GM19395 (cell line): ENCODE data around the gene FAT4.

Experiments used
- ATAC-seq: cut with Tn5 transposase; IDR thresholded peaks from one replicate; pipeline ENCODE4 v1.9.1; 2021; ENCODE audit warnings: mild to moderate bottlenecking, moderate library complexity; ENCODE audit not compliant: unreplicated experiment

The FAT4 gene, protein sequence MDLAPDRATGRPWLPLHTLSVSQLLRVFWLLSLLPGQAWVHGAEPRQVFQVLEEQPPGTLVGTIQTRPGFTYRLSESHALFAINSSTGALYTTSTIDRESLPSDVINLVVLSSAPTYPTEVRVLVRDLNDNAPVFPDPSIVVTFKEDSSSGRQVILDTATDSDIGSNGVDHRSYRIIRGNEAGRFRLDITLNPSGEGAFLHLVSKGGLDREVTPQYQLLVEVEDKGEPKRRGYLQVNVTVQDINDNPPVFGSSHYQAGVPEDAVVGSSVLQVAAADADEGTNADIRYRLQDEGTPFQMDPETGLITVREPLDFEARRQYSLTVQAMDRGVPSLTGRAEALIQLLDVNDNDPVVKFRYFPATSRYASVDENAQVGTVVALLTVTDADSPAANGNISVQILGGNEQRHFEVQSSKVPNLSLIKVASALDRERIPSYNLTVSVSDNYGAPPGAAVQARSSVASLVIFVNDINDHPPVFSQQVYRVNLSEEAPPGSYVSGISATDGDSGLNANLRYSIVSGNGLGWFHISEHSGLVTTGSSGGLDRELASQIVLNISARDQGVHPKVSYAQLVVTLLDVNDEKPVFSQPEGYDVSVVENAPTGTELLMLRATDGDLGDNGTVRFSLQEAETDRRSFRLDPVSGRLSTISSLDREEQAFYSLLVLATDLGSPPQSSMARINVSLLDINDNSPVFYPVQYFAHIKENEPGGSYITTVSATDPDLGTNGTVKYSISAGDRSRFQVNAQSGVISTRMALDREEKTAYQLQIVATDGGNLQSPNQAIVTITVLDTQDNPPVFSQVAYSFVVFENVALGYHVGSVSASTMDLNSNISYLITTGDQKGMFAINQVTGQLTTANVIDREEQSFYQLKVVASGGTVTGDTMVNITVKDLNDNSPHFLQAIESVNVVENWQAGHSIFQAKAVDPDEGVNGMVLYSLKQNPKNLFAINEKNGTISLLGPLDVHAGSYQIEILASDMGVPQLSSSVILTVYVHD (N-terminal part only)

DNA sequence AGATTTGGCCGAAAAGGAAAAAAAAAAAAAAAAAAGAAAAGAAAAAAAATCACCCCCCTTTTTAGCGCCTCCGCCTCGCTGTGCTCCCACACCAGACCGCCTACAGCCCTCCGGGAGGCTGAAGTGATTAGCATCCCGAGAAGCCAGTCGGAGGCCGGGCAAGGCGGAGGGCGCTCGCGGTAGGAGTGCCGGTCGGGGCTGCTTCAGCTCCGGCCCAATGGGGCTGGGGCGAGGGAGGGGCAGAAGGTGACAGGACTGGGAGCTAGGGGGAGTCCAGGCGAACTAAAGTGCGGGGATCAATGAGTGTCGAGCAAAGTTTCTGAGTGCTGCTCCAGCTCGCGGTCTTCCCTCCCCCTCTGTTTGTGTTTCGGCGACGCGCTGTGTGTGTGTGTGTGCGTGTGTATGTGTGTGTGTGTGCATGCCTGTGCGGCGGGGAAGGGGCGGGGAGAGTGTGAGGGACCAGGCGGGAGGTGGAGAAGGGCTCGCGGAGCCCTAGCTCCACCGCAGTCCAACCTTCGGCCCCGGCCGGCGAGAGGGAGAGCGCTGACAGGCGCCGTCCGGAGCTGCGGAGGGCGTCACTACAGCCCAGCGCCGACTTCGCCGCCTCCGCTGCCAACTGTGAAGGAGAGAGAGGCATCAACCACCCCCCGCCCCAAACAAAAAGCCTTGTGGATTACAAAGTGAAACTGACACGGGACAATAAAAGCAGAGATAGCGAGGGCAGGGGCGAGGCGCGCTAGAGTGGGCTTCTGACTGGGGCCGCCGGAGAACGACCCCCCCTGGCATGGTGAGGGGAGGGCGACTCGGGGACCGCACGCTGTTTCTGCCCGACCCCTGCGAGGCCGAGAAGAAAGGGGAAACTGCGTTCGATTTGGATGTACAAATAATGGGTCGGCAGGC lies at the start of gene FAT4:
FAT4 (plus strand) TSS at position 280 of the 900 bp plus-strand sequence. CDS start 1,457 bp downstream, outside the sequence.
- peak; percentile 65 for ATAC-seq

DNA sequence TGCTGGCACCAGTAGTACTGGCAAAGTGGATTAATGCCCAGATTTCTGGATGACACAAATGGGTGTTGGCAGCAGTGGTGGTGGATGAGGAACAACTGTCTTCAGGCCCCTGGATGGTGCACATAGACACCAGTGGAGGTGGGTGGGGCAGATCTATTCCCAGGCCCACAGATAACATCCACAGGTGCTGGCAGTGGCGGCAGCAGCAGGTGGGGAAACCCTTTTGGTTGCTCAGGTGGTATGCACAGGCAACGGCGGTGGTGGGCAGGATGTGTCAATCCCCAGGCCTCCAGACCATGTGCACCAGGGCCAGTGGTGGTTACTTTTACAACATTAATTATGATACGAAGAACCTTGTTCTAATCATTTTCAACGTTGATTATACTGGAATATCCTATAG lies 48.9 kb upstream of the FAT4 start:
- ATAC-seq, result no peak

DNA sequence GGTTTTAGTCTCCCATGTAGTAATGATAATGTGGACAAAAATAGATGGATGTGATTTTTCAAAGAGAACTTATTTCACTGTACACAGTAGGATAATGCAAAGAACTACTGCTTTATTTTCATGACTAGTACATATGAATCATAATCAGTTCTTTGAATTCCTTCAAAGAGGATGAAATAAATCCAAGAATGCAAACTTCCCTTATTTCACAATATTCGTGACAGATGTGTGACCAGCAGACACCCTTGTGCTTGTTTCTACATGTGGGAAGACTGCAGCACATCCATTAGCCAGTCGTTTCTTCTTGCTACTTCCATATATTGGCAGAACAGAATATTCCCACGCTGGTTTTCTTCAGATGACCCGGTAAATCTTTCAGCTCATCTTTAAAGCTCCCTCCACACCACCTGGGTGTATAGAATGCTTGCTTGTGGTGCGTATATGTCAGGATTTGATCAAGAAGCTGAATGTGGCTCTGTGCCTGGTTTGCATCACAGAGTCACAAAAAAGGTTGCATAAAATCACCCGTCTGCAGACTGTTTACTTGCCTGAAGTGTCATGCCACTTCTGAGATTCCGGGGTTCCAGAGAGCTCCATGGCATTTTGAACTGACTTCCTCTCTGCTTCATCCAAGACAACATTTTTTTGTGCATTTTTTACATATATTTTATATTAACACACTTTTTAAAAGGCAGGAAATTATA lies 47.7 kb upstream of the FAT4 start:
- ATAC-seq, result no peak

DNA sequence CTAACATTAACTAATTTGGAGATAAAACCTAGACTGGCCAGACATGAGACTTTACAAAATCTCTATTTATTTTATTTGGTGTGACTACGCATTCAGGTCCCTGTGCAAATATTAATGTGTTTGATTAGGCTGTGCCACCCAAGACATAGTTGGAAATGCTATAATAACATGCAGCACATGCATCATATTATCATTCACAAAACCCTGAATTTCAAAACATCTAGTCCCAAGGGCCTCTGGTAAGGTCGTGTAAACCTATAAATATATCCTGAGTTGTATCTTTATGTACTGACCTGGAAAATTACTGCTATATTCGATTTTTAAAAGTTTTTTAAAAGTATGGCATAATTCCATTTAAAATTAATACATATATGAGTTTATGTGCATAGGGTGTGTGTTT lies 47.1 kb upstream of the FAT4 start:
- no peak for ATAC-seq

DNA sequence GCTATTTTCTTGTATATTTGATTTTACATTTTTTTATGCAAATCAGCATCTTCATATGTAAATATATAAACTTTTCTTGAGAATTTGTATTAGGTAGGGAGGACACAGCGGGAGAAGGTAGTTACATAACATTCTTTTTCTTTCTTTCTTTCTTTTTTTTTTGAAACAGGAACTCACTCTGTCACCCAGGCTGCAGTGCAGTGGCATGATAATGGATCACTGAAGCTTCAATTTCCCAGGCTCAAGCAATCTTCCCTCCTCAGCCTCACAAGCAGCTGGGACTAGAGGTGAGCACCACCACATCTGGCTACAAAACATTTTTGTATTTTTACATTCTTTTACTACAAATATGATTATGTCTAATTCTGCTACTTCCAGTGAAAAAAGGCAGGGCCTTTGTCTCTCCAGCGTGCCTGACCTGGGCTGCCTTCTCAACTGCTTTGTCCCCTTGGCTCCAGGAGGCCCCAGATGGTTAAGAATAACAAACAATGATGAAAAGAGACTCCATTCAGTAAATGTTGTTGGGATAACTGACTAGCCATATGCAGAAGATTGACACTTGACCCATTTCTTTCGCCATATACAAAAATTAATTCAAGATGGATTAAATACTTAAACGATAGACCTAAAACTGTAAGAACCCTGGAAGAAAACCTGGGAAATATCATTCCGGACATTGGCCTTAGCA lies 46.5 kb upstream of the FAT4 start:
- ATAC-seq, result no peak

DNA sequence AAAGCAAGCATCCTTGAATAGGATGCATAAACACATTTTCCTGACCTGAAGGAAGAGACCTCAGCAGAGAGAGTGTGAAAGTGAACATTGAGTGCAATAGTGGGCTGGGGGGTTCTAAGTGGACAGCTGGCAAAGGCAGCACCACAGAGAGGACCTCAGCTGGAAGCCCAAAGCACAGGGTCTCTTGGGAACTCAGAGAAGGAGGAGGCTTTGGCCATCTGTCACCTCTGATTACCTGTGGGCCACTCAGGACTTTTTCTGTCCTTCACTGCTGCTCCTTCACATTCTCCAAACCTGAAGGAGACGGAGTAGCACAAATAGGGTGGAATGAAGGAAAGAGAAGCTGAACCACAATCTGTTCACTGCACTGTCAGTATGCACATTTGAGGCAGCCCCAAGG lies 37.9 kb upstream of the FAT4 start:
- no peak for ATAC-seq

DNA sequence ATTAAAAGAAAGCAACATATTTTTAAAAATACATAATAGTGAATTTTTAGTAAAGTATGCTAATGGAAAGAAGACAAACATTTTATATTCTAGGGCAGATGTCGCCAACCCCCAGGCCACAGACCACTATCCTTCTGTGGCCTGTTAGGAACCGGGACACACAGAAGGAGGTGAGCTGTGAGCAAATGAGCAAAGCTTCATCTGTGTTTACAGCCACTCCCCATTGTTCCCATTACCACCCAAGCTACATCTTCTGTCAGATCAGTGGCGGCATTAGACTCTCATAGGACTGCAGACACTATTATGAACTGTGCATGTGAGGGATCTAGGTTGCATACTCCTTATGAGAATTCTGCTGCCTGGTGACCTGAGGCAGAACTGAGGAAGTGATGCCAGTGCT lies 37.0 kb upstream of the FAT4 start:
- no peak for ATAC-seq

DNA sequence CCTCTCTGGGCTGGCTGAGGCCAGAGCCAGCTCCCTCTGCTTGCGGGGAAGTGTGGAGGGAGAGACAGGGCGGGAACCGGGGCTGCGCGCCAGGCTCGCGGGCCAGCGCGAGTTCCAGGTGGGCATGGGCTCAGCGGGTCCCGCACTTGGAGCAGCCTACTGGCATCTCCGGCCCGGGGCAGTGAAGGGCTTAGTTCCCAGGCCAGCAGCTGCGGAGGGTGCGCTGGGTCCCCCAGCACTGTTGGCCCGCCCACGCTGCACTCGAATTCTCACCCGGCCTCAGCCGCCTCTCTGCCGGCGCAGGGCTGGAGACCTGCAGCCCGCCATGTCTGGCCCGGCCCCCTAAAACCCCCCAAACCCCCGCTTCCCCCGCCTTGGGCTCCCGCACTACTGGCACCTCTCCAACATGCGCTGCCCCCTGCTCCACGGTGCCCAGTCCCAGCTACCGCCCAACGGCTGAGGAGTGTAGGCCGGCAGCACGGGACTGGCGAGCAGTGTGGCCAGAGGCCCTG lies 33.8 kb upstream of the FAT4 start:
- ATAC-seq, result no peak

DNA sequence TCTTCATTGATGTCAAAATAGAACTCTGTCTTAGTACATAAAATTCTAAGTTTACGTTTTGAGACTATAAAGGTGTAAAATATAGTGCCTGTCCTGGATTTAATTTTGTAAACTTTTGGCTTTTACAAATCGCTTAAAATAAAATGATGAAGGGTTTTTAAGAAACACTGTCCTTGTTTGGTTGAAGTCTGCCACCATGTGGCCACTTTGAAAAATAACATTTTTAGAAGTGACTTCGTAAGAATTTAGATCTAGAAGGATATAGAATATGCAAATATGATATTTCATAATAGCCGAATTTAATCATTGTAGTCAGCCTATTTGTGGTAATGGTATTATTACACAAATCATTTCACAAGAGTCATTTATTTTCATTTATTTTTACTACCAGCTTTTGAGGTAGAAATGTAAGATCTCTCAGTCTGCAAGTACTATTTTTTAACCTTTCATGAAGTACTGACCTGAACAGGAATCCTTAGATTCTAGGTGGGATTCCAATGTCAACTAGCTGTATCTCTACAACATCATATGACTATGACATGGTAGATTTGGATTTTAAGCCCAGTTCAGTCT lies 31.0 kb upstream of the FAT4 start:
- peak; percentile 64 for ATAC-seq

DNA sequence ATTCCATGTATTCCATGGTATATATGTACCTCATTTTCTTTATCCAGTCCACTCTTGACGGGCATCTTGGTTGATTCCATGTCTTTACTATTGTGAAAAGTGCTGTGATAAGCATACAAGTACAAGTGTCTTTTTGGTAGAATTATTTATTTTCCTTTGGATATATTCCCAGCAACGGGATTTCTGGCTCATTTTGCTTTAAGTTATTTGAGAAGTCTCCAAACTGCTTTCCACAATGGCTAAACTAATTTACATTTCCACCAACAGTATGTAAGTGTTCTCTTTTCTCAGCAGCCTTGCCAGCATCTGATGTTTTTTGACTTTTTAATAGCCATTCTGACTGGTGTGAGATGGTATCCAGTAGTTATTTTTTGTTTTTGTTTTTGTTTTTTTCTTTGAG lies 17.6 kb upstream of the FAT4 start:
- ATAC-seq, result no peak

DNA sequence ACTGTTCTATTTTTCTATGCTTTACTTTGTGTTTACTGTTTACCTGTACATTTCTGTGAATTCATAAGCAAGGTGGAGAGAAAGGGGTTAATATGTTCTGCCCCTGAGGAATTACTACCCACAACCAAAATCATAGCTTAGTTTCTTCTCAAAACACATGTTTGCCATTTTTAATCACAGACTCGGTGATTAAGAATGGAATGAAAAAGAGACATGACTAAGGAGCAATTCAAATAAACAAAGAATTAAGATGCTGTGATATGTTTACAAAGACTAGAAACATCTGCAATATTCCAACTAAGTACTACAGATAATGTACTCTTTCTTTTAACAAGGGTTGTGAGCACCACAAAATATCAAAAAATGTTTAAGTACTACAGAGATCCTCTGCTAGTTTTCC lies 11.7 kb upstream of the FAT4 start:
- ATAC-seq, result no peak

DNA sequence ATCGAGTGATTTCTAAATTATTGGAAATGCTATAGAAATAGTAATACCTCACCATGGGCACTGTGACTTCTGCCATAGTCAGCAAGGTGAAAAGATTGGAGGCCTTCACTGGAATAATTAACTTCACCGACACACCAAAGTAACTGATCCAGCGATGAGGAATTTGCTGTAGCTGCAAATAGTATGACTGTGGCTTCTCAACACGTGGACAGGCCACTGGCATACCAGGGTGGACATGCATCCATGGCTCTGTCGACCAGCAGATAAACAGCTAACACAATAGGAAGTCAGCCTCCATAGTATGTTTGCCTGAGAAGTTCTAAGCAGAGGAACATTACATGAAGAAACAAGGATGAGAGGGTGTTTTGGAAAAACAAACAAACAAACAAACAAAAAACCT lies 10.9 kb upstream of the FAT4 start:
- ATAC-seq, result no peak

DNA sequence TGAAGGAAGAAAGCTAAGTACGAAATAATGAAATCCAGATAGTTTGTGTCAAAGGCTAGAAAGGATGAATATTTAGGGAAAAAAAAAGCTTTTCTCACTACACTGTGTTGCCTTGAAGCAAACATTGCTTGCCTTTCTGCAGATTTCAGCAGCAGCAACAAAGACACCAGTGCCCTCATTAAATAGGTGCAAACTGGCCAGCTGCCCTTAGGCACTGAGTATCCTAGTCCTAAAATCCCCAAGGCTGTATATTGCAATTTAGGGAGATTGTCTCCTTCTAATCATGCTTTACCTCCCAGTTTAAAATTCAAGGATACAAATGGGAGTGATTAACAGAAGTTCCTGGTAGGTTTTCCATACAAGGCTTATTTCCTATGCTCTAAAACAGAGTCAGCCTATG lies 8.6 kb upstream of the FAT4 start:
- ATAC-seq, result no peak

DNA sequence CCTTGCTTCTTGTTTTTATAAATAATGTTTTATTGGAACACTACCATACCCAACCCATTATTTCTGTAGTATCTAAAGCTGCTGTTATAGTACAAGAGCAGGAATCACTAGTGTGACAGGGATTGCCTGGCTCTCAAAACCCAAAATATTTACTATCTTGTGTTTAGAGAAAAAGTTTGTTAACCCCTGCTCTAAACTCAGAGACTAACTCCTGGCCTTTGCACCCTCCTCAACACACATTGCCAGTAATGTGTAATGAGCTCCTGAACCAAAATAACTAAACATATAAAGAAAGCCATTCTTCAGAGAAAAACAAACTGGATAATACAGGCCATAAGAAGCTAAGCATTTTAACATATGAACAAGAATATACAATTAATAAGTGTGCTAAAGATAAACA lies 8.2 kb upstream of the FAT4 start:
- ATAC-seq, result no peak

DNA sequence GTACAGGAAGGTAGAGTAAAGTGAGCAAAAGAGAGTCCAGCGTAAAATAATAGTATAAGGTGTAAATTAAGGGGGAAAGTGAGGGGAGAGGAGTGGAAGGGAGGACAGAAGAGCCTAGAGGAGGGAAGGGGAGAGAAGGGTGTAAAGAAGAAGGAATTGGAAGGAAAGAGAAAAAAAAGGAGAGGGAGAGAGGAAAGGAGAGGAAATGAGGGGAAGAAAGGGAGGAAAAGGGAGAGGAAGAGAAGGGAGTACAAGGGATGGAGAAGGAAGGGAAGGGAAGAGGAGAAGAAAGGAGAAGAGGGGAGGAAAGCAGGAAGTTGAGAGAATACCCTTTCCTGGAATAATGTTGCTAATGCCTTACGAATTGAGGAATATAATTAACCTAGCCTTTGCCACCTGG lies 3.3 kb upstream of the FAT4 start:
- no peak for ATAC-seq

DNA sequence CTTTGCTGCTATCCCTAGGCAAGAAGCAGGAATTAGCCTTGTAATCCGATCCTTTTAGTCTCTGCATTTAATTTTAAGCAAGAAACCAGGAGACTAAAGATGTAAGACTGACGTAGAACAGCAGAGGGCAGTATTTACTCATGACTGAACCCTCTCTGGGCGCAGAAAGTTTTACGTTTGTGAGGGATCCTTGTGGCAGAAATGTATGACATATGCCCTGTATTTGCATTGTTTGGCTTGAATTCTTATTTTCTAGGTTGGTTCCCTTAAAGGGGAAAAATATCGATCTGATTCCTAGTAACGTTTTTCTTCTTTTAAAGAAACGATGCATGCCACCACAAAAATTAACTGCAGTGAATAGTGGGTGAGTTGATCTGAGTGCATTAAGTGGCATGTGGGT lies 1.3 kb upstream of the FAT4 start:
- ATAC-seq, result peak; percentile 58

DNA sequence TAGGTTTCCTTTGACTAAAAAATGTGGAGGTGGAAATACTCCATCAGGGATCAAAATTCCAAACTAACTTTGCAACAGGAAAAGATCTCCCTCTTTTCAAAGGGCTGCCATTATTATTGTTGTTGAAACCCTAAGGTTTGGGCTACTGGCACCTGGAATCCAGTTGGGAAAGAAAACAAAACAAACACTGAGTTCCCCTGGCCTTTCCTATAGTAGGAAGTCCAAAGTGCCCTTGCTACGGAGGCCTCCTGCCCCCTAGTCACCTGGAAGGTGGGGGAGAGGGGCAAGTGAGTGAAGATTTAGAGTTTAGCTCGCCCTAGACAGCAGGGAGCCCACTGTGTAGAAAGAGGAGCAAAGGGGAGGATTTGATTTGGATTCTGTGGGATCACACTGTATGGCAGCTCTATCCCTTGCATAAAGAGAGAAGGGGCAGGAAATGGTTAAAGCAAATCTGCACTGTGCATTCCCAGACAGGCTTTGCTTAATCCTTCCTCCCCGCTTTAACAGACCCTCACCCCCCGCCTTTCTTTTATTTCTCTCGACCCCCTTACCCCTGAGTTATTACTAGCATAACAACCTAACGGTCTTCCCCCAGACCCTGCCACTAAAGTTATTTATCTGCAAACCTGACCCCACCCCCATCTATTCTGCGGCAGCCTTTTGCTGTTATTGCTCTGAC lies 627 bp upstream of the FAT4 start:
- no peak for ATAC-seq

DNA sequence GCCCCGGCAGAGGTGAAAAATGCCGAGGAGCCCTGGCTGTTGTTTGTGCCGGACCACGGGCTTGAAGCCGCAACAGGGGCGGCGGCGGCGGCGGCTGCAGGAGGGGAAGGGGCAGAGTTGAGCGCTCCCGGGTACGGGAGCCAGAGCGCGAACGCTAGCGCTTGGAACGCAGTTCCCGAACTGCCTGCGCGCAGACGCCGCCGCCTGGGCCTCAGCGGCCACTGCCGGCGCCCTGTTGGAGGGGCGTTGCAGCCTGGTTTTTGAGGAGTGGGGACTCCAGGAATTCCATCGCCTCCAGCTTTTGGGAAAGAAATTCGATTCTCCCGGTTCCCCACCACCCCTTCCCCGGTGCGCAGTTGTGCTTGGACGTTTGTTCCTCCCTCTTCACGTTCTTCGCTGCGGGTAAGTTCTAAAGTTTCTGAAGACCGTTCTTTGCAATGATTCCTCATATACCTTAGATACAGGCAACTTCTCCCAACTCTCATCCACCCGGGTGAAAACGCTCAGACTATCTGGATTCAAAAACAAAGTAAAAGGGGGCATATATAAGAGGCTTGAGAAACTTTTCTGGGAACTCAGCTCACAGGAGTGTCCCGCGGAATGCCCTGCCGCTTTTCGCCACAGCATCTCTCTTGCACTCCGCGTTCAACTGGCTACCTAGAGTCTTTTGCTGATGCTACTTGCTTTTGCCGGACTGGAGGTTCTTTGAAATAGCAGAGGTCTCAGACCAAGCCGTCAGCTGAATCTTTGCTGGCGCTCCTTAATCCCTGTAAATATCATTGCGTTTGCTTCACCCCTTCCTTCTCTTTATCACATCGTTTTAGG lies 1.0 kb downstream of the FAT4 start:
- ATAC-seq, result peak; percentile 23
